Trophoblast cell (in vitro differentiated cells and primary cell): ENCODE data around the gene RACK1.

Experiments
- DNase-seq, 2 donors: peaks; one replicate each; pipeline ENCODE4 v3.0.0-alpha.2; 2016
- H2AFZ ChIP-seq: 2 replicates; pipeline ENCODE4 v1.6.1; 2013; ENCODE audit warnings: low read length, moderate library complexity, mild to moderate bottlenecking; ENCODE audit not compliant: insufficient read depth, poor library complexity
- H2AK5ac ChIP-seq: 2 replicates; pipeline ENCODE4 v1.6.1; 2013; ENCODE audit warnings: mild to moderate bottlenecking, low read length
- H2BK120ac ChIP-seq: 2 replicates; pipeline ENCODE4 v1.6.1; 2013; ENCODE audit warnings: low read length, mild to moderate bottlenecking, moderate library complexity; ENCODE audit not compliant: insufficient read depth, poor library complexity
- H2BK12ac ChIP-seq: 2 replicates; pipeline ENCODE4 v1.6.1; 2013; ENCODE audit warnings: mild to moderate bottlenecking, low read length, moderate library complexity
- H2BK5ac ChIP-seq: 2 replicates; pipeline ENCODE4 v1.6.1; 2013; ENCODE audit warnings: low read length, low read depth, moderate library complexity, mild to moderate bottlenecking; ENCODE audit not compliant: poor library complexity
- H3K14ac ChIP-seq: 2 replicates; pipeline ENCODE4 v1.6.1; 2013; ENCODE audit warnings: mild to moderate bottlenecking, low read length
- H3K18ac ChIP-seq: 2 replicates; pipeline ENCODE4 v1.6.1; 2013; ENCODE audit warnings: mild to moderate bottlenecking, low read length
- H3K23ac ChIP-seq: 2 replicates; pipeline ENCODE4 v1.6.1; 2013; ENCODE audit warnings: low read length
- H3K27ac ChIP-seq: 2 replicates; pipeline ENCODE4 v1.5.1; 2013; ENCODE audit warnings: low read depth, mild to moderate bottlenecking, inconsistent platforms, low read length, moderate library complexity
- H3K27me3 ChIP-seq: 2 replicates; pipeline ENCODE4 v1.6.1; 2013; ENCODE audit warnings: inconsistent platforms, mild to moderate bottlenecking, low read length, moderate library complexity; ENCODE audit not compliant: insufficient read depth
- H3K36me3 ChIP-seq, 2 experiments: 1 replicate in 1 of 2; 2 replicates in 1 of 2; pipeline ENCODE4 v1.6.1; 2013; ENCODE audit warnings: low read length in 2 of 2, mild to moderate bottlenecking in 2 of 2, moderate library complexity in 1 of 2; ENCODE audit not compliant: insufficient read depth in 2 of 2, control insufficient read depth in 1 of 2
- H3K4ac ChIP-seq: 2 replicates; pipeline ENCODE4 v1.6.1; 2013; ENCODE audit warnings: low read depth, mild to moderate bottlenecking, low read length, moderate library complexity
- H3K4me1 ChIP-seq, 2 experiments: 1 replicate in 1 of 2; 2 replicates in 1 of 2; pipeline ENCODE4 v1.6.1; 2013; ENCODE audit warnings: low read length in 2 of 2, mild to moderate bottlenecking in 2 of 2, moderate library complexity in 1 of 2; ENCODE audit not compliant: insufficient read depth in 2 of 2, control insufficient read depth in 1 of 2
- H3K4me2 ChIP-seq: 2 replicates; pipeline ENCODE4 v1.6.1; 2013; ENCODE audit warnings: inconsistent platforms, mild to moderate bottlenecking, low read length, moderate library complexity
- H3K4me3 ChIP-seq: 2 replicates; pipeline ENCODE4 v1.5.1; 2013; ENCODE audit warnings: mild to moderate bottlenecking, low read depth, low read length, inconsistent platforms
- H3K79me1 ChIP-seq: one replicate; pipeline ENCODE4 v1.6.1; 2013; ENCODE audit warnings: low read length
- H3K79me2 ChIP-seq: 2 replicates; pipeline ENCODE4 v1.6.1; 2013; ENCODE audit warnings: low read length, mild to moderate bottlenecking; ENCODE audit not compliant: control insufficient read depth, insufficient read depth, poor library complexity
- H3K9ac ChIP-seq: 2 replicates; pipeline ENCODE4 v1.6.1; 2013; ENCODE audit warnings: mild to moderate bottlenecking, low read length
- H3K9me3 ChIP-seq: 2 replicates; pipeline ENCODE4 v1.6.1; 2013; ENCODE audit warnings: low read depth, mild to moderate bottlenecking, control low read depth, inconsistent platforms, low read length; ENCODE audit not compliant: insufficient read depth
- H4K12ac ChIP-seq: 2 replicates; pipeline ENCODE4 v1.6.1; 2013; ENCODE audit warnings: low read depth, mild to moderate bottlenecking, low read length, moderate library complexity
- H4K8ac ChIP-seq: 2 replicates; pipeline ENCODE4 v1.6.1; 2013; ENCODE audit warnings: low read depth, mild to moderate bottlenecking, low read length, moderate library complexity
- H4K91ac ChIP-seq: one replicate; pipeline ENCODE4 v1.6.1; 2013; ENCODE audit warnings: low read depth, mild to moderate bottlenecking, low read length, moderate library complexity
- WGBS: extraction: QIAGEN DNeasy Blood & Tissue Kit; methylation state at CpG from one replicate; pipeline ENCODE4 v1.1.7; 2013; ENCODE audit warnings: missing lambda C conversion rate; ENCODE audit not compliant: insufficient read length, insufficient coverage; ENCODE audit errors: extremely low coverage; 5-methylcytosine and 5-hydroxymethylcytosine counted together

Gene RACK1

DNA sequence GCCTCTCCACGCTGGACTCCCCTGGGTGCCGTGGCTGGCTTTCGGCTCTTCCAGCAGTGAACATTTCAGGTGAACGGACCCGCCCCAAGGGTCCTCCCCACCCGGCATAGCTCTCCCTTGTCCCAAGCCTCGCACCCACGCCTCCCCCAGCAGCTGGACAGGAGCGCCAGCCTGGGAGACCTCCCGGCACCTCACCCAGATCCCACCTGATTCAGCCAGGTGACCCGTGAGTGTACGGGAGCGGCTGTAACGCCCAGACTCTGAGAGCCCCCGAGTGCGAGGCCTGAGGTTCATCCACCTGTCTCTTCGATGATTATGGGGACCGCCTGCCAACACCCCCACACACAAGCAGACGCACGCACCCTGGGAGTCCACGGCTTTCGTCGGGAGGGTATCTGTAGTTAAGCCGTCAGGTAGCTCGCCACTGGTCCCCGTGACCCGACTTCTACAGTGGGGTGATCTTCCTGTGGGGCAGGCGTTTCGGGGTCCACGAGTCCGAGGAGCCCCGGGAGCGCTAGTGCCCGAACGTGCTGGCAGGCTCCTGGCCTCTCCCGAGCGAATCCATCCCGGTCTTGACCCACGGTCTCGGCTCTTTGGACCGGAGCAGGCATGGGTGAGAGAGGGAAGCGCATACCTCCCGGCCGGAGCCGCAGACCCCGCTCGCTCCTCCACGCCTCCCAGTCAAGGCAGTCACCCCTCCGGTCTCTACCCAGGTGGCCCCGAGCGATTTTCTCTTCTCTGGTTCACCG is 53.6 kb downstream of the RACK1 start:
- H4K8ac ChIP-seq: no peak overlapping the region
- no peaks in the 10 kb centered on the region for H3K36me3 ChIP-seq
- WGBS: no CpG with 5 or more reads among the region's 52 CpGs
- no peak overlapping the region for H3K14ac ChIP-seq
- H3K79me2 ChIP-seq: peaks cover 6% of the 10 kb centered on the region
- peak in 1 of 2 donors; percentile 50 for DNase-seq
- no peak overlapping the region for H3K27ac ChIP-seq
- peak overlapping the region; percentile 86 for H3K4me3 ChIP-seq
- H3K4me2 ChIP-seq: peak overlapping the region; percentile 100
- no peak overlapping the region for H2BK120ac ChIP-seq
- H3K27me3 ChIP-seq: peaks cover 10% of the 10 kb centered on the region
- peak overlapping the region; percentile 35 for H2AFZ ChIP-seq
- no peak overlapping the region for H3K23ac ChIP-seq
- H3K9me3 ChIP-seq: no peaks in the 10 kb centered on the region
- no peak overlapping the region for H2AK5ac ChIP-seq
- H4K91ac ChIP-seq: no peak overlapping the region
- H3K18ac ChIP-seq: no peak overlapping the region
- H3K9ac ChIP-seq: no peak overlapping the region
- no peak overlapping the region for H2BK12ac ChIP-seq
- peaks cover 4% of the 10 kb centered on the region in 2 experiments for H3K4me1 ChIP-seq
- H3K79me1 ChIP-seq: peaks cover 6% of the 10 kb centered on the region
- H2BK5ac ChIP-seq: no peak overlapping the region
- no peak overlapping the region for H3K4ac ChIP-seq
- H4K12ac ChIP-seq: no peak overlapping the region

DNA sequence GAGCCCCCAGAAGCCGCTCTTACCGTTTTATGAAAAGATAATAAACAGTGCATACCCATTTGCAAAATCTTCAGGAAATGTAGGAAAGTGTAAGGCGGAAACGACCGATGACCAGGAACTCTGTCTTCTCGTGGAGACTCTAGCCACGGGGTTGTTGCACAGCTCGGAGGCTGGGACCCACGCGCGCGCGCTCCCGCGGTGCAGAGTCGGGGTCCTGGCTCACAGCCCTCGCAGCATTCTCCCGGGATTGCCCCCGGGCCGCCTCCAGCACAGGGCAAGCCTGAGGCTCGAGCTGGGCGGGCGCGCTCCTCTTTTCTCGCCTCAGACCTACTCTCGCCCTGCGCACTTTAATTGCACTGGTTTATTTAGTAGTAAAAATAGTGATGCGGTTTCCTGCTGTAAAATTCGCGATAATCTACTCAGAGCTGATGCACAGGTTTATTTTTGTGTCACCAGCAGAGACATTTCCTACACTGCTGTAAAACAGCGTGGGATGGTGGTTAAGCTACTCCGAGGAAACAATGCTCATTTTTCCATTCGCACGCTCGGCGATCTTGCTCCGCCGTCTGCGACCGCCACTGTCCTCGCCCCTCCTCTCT is 54.2 kb downstream of the RACK1 start:
- H3K36me3 ChIP-seq: no peaks in the 10 kb centered on the region
- peak in 1 of 2 donors; percentile 55 for DNase-seq
- no peak overlapping the region for H2BK12ac ChIP-seq
- H3K4me1 ChIP-seq: peaks cover 4% of the 10 kb centered on the region in 2 experiments
- no peak overlapping the region for H3K23ac ChIP-seq
- no peak overlapping the region for H3K27ac ChIP-seq
- WGBS: no CpG with 5 or more reads among the region's 41 CpGs
- peak overlapping the region; percentile 86 for H3K4me3 ChIP-seq
- H3K9ac ChIP-seq: no peak overlapping the region
- H3K4ac ChIP-seq: no peak overlapping the region
- H4K12ac ChIP-seq: no peak overlapping the region
- peaks cover 10% of the 10 kb centered on the region for H3K27me3 ChIP-seq
- no peak overlapping the region for H3K14ac ChIP-seq
- H4K8ac ChIP-seq: no peak overlapping the region
- H3K18ac ChIP-seq: no peak overlapping the region
- H2BK120ac ChIP-seq: no peak overlapping the region
- no peak overlapping the region for H4K91ac ChIP-seq
- H2BK5ac ChIP-seq: no peak overlapping the region
- peak overlapping the region; percentile 77 for H2AFZ ChIP-seq
- H3K79me1 ChIP-seq: peaks cover 7% of the 10 kb centered on the region
- H3K9me3 ChIP-seq: no peaks in the 10 kb centered on the region
- peak overlapping the region; percentile 100 for H3K4me2 ChIP-seq
- no peak overlapping the region for H2AK5ac ChIP-seq
- peaks cover 6% of the 10 kb centered on the region for H3K79me2 ChIP-seq

DNA sequence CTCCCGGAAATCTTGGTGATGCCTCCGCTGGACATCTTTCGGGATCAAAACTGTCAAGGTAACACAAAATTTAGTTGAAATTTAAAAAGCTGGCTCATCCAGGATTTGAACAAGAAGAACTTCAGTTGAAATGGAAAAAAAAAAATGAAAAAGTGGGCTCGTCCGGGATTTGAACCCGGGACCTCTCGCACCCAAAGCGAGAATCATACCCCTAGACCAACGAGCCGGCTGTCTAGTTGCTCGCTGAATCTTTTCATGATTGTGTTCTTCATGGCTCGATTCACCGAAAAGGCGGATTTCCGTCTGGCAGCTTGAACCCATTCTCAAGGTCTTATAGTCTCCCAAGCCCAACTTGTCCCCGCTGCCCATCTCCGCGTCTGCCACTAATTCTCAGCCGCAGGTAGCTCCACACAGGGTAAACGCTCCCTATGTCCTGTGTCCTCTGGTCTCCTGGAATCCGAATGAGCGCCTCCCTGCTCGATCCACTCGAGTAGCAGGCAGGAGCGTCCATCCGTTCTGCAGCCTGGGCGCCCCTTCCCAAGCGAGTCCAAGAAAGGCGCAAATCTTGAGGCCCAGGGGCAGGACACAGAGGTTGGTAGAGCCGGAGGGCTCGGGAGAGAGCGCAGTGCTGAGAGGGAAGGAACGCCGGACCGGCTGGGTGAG is 54.9 kb downstream of the RACK1 start:
- Histone ChIP-seq H3K27ac (no peak overlapping the region), H3K36me3 (no peaks in the 10 kb centered on the region), H3K9ac (peak overlapping the region; percentile 39), H2BK5ac (no peak overlapping the region), H2AK5ac (no peak overlapping the region), H3K79me1 (peaks cover 8% of the 10 kb centered on the region), H3K27me3 (peaks cover 10% of the 10 kb centered on the region), H4K8ac (peak overlapping the region; percentile 64), H3K4me1 (peaks cover 4% of the 10 kb centered on the region in 2 experiments), H2AFZ (peak overlapping the region; percentile 77), H3K4me2 (peak overlapping the region; percentile 100), H3K9me3 (no peaks in the 10 kb centered on the region), H3K79me2 (peaks cover 6% of the 10 kb centered on the region), H2BK12ac (no peak overlapping the region), H3K14ac (peak overlapping the region; percentile 46), H3K4me3 (peak overlapping the region; percentile 86), H3K4ac (no peak overlapping the region), H3K23ac (no peak overlapping the region), H4K12ac (peak overlapping the region; percentile 91), H4K91ac (peak overlapping the region; percentile 39), H2BK120ac (no peak overlapping the region), H3K18ac (peak overlapping the region; percentile 66)
- peak; percentile 89 to 95 for DNase-seq
- no CpG with 5 or more reads among the region's 35 CpGs for WGBS

DNA sequence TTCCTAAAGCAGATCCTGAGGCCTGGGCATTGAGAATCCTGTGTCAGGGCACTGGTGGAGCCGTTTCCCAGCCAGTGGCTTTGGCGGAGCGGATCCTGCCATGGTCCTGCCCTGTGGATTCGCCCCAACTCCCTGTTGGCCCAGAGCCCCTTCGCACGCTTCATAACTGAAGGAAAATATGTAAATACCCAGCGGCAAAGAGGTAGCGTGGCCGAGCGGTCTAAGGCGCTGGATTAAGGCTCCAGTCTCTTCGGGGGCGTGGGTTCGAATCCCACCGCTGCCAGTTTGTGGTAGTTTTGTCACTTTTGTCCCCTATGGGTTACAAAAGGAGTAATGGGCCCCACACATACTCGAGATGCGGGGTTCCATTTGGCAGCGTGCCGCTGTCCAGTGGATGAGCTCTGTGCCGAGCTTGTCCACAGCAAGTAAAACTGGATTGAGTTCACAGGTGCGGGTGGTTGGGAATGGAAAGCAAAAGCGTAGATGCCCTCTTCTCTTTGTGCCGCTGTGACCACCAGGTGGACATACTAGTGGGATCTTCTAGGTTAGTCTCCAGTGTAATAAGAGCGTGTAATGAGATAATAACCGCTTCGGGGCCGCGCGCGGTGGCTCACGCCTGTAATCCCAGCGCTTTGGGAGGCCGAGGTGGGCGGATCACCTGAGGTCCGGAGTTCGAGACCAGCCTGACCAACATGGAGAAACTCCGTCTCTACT is 56.0 kb downstream of the RACK1 start:
- H3K9ac ChIP-seq: no peak overlapping the region
- H3K4me2 ChIP-seq: peak overlapping the region; percentile 54
- H3K27ac ChIP-seq: no peak overlapping the region
- no peak overlapping the region for H2BK120ac ChIP-seq
- H3K23ac ChIP-seq: no peak overlapping the region
- H2BK5ac ChIP-seq: no peak overlapping the region
- H4K91ac ChIP-seq: no peak overlapping the region
- WGBS: no CpG with 5 or more reads among the region's 37 CpGs
- H3K79me1 ChIP-seq: peaks cover 8% of the 10 kb centered on the region
- no peak overlapping the region for H2BK12ac ChIP-seq
- no peak overlapping the region for H4K12ac ChIP-seq
- H3K4ac ChIP-seq: no peak overlapping the region
- H3K14ac ChIP-seq: no peak overlapping the region
- peaks cover 4% of the 10 kb centered on the region in 2 experiments for H3K4me1 ChIP-seq
- H4K8ac ChIP-seq: peak overlapping the region; percentile 54
- no peaks in the 10 kb centered on the region for H3K9me3 ChIP-seq
- H3K36me3 ChIP-seq: no peaks in the 10 kb centered on the region
- H3K18ac ChIP-seq: no peak overlapping the region
- H2AFZ ChIP-seq: no peak overlapping the region
- no peak overlapping the region for H2AK5ac ChIP-seq
- peaks cover 10% of the 10 kb centered on the region for H3K27me3 ChIP-seq
- DNase-seq: peak; percentile 91 to 94
- peak overlapping the region; percentile 66 for H3K4me3 ChIP-seq
- peaks cover 6% of the 10 kb centered on the region for H3K79me2 ChIP-seq
